Neural cell (in vitro differentiated cells): ENCODE results near the gene BATF3. TPM values are rescaled to one million over a fixed set of nuclear protein-coding genes. Genes with fewer than 3 reads are reported as not detected.
"Not testable (repeated sequence)": the region's sequence is repeated elsewhere in the genome, so short reads cannot be mapped to it uniquely, and the experiment has no call there.

Source experiments
- H2AFZ ChIP-seq: fragments of 200-600, 300-800 bp; sonication (generic), shearing (Covaris generic); 2 replicates; pipeline ENCODE4 v1.6.0; 2014; ENCODE audit warnings: low read depth, mild to moderate bottlenecking, antibody characterized with exemption, low read length, moderate library complexity
- H3F3A ChIP-seq: fragments of 200-600 bp; shearing (Covaris generic); 2 replicates; pipeline ENCODE4 v1.6.1; 2016; ENCODE audit warnings: mild to moderate bottlenecking, moderate library complexity, mixed read lengths, antibody characterized with exemption, low read length; ENCODE audit not compliant: insufficient read depth, poor library complexity, severe bottlenecking
- H3K27ac ChIP-seq: fragments of 200-600, 300-800 bp; sonication (generic), shearing (Covaris generic); 2 replicates; pipeline ENCODE4 v1.5.1; 2014; ENCODE audit warnings: mild to moderate bottlenecking, low read length, moderate library complexity
- H3K27me3 ChIP-seq: fragments of 300-800, 200-600 bp; sonication (generic), shearing (Covaris generic); 2 replicates; pipeline ENCODE4 v1.6.0; 2014; ENCODE audit warnings: mild to moderate bottlenecking, low read depth, low read length, moderate library complexity; ENCODE audit not compliant: insufficient read depth
- H3K36me3 ChIP-seq: fragments of 300-800, 200-600 bp; sonication (generic), shearing (Covaris generic); 2 replicates; pipeline ENCODE4 v1.5.1; 2014; ENCODE audit warnings: mild to moderate bottlenecking, antibody characterized with exemption, low read length, moderate library complexity; ENCODE audit not compliant: insufficient read depth
- H3K4me2 ChIP-seq: fragments of 300-800, 200-600 bp; sonication (generic), shearing (Covaris generic); 2 replicates; pipeline ENCODE4 v1.6.0; 2014; ENCODE audit warnings: mild to moderate bottlenecking, low read length
- H3K4me3 ChIP-seq: fragments of 300-800, 200-600 bp; sonication (generic), shearing (Covaris generic); 2 replicates; pipeline ENCODE4 v1.5.1; 2014; ENCODE audit warnings: mild to moderate bottlenecking, low read length, moderate library complexity
- H3K79me2 ChIP-seq: fragments of 200-600 bp; shearing (Covaris generic); replicated peaks from 2 replicates; pipeline ENCODE4 v1.6.0; 2014; ENCODE audit warnings: mild to moderate bottlenecking, low read length, moderate library complexity; ENCODE audit not compliant: insufficient read depth
- H3K9ac ChIP-seq: fragments of 300-800, 200-600 bp; sonication (generic), shearing (Covaris generic); 2 replicates; pipeline ENCODE4 v1.6.1; 2016; ENCODE audit warnings: mild to moderate bottlenecking, low read length, mixed read lengths
- H3K9me2 ChIP-seq: fragments of 200-600 bp; shearing (Covaris generic); 2 replicates; pipeline ENCODE4 v1.6.1; 2016; ENCODE audit warnings: mild to moderate bottlenecking, low read length, mixed read lengths; ENCODE audit not compliant: insufficient read depth
- H3K9me3 ChIP-seq: fragments of 200-600, 300-800 bp; sonication (generic), shearing (Covaris generic); 2 replicates; pipeline ENCODE4 v1.6.1; 2016; ENCODE audit warnings: mild to moderate bottlenecking, mixed run types, low read length, moderate library complexity, mixed read lengths
- H4K20me1 ChIP-seq: fragments of 200-600 bp; shearing (Covaris generic); 2 replicates; pipeline ENCODE4 v1.6.1; 2016; ENCODE audit warnings: mild to moderate bottlenecking, mixed run types; ENCODE audit not compliant: insufficient read depth
- CTCF ChIP-seq: fragments of 450-650 bp; IDR thresholded peaks from 2 replicates; pipeline ENCODE4 v1.5.1; 2014; ENCODE audit warnings: antibody characterized with exemption, mild to moderate bottlenecking, moderate library complexity; ENCODE audit not compliant: poor library complexity, severe bottlenecking
- EP300 ChIP-seq: fragments of 450-650 bp; conservative IDR thresholded peaks from 2 replicates; pipeline ENCODE4 v1.6.1; 2014; ENCODE audit warnings: antibody characterized with exemption, mild to moderate bottlenecking, moderate library complexity; ENCODE audit not compliant: poor library complexity, severe bottlenecking
- EZH2 ChIP-seq: fragments of 200-600, 300-800 bp; shearing (Covaris generic), sonication (generic); IDR thresholded peaks from 2 replicates; pipeline ENCODE4 v1.6.1; 2014; ENCODE audit warnings: antibody characterized with exemption, low read length, borderline replicate concordance, mild to moderate bottlenecking; ENCODE audit not compliant: insufficient read depth, poor library complexity, severe bottlenecking
- MXI1 ChIP-seq: fragments of 450-650 bp; conservative IDR thresholded peaks from 2 replicates; pipeline ENCODE4 v1.6.1; 2014; ENCODE audit warnings: antibody characterized with exemption, mild to moderate bottlenecking; ENCODE audit not compliant: poor library complexity, severe bottlenecking
- POLR2AphosphoS5 ChIP-seq: IDR thresholded peaks from 2 replicates; pipeline ENCODE4 v1.6.1; 2012
- RAD21 ChIP-seq: fragments of 450-650 bp; conservative IDR thresholded peaks from 2 replicates; pipeline ENCODE4 v1.6.1; 2014; ENCODE audit warnings: antibody characterized with exemption, mild to moderate bottlenecking, moderate library complexity
- REST ChIP-seq: IDR thresholded peaks from 2 replicates; pipeline ENCODE4 v1.6.1; 2012; ENCODE audit warnings: borderline replicate concordance
- SMC3 ChIP-seq: fragments of 450-650 bp; conservative IDR thresholded peaks from 2 replicates; pipeline ENCODE4 v1.6.1; 2014; ENCODE audit warnings: antibody characterized with exemption, mild to moderate bottlenecking, moderate library complexity; ENCODE audit not compliant: poor library complexity
- TAF1 ChIP-seq: IDR thresholded peaks from 2 replicates; pipeline ENCODE4 v1.6.1; 2012; ENCODE audit warnings: low read depth
- polyA plus RNA-seq: library from polyadenylated mRNA; depleted of rRNA; stranded (reverse); fragments of >200 nt; gene quantifications from 2 replicates; pipeline ENCODE4 v1.2.3, GENCODE V29; 2014

BATF3 gene
- polyA plus RNA-seq, 1 donor from 2014 or later = 0.82 TPM

GRCh38 chr1:212727386-212728181 is 27.9 kb upstream of the BATF3 start:
- Histone ChIP-seq H3K4me3 (no peak overlapping the region), H2AFZ (no peak overlapping the region), H3K27ac (no peak overlapping the region), H4K20me1 (no peaks in the 10 kb centered on the region), H3K79me2 (no peaks in the 10 kb centered on the region), H3F3A (no peaks in the 10 kb centered on the region), H3K9ac (no peak overlapping the region), H3K9me2 (no peaks in the 10 kb centered on the region), H3K4me2 (no peak overlapping the region), H3K27me3 (no peaks in the 10 kb centered on the region), H3K36me3 (no peaks in the 10 kb centered on the region), H3K9me3 (no peaks in the 10 kb centered on the region)
- TF ChIP-seq SMC3 = no peak
- no peak for TF ChIP-seq TAF1
- TF ChIP-seq EZH2 = no peak
- no peak for TF ChIP-seq EP300
- TF ChIP-seq MXI1 = no peak
- no peak for TF ChIP-seq CTCF
- no peak for TF ChIP-seq POLR2AphosphoS5
- TF ChIP-seq RAD21 = no peak
- no peak for TF ChIP-seq REST

- H3K27ac ChIP-seq, H3K9ac ChIP-seq, H2AFZ ChIP-seq, H3K36me3 ChIP-seq, H3K79me2 ChIP-seq, H3K27me3 ChIP-seq, H3K9me3 ChIP-seq, H3K4me2 ChIP-seq, H3F3A ChIP-seq, H3K4me3 ChIP-seq, H4K20me1 ChIP-seq, H3K9me2 ChIP-seq: not testable (repeated sequence)
These were observed 25.0 kb upstream of the BATF3 start for GRCh38 chr1:212724679-212725078.
